NCI-H2029 treated with DMSO at 0.1 percent for 48 hours (cell line): ENCODE measurements around the gene ILDR1.

Experiments used
- DNase-seq: peaks from one replicate; lab custom pipeline; 2025; lab: John Stamatoyannopoulos, UW

The ILDR1 gene

GRCh38 chr3:122014741-122015140 lies 7.3 kb downstream of the ILDR1 start:
- no peak for DNase-seq

GRCh38 chr3:122013448-122013925 lies 8.6 kb downstream of the ILDR1 start:
- no peak for DNase-seq

- DNase-seq, result no peak
Measured at GRCh38 chr3:122012821-122013220, 9.2 kb downstream of the ILDR1 start.

- no peak for DNase-seq
Measured at GRCh38 chr3:122011396-122011795, 10.7 kb downstream of the ILDR1 start.

GRCh38 chr3:122010506-122010905 lies 11.5 kb downstream of the ILDR1 start:
- DNase-seq, result no peak

- no peak for DNase-seq
Measured at GRCh38 chr3:122008166-122008565, 13.9 kb downstream of the ILDR1 start.

- DNase-seq, result no peak
Measured at GRCh38 chr3:122006267-122006666, 15.8 kb downstream of the ILDR1 start.

GRCh38 chr3:122004991-122005565 lies 17.0 kb downstream of the ILDR1 start:
- no peak for DNase-seq

GRCh38 chr3:122004107-122004506 lies 17.9 kb downstream of the ILDR1 start:
- DNase-seq, result peak; percentile 78

- no peak for DNase-seq
Measured at GRCh38 chr3:122003606-122004005, 18.4 kb downstream of the ILDR1 start.

GRCh38 chr3:122003112-122003511 lies 18.9 kb downstream of the ILDR1 start:
- no peak for DNase-seq

- no peak for DNase-seq
Measured at GRCh38 chr3:122002611-122003010, 19.4 kb downstream of the ILDR1 start.

GRCh38 chr3:122001892-122002291 lies 20.2 kb downstream of the ILDR1 start:
- no peak for DNase-seq

- no peak for DNase-seq
Measured at GRCh38 chr3:122000936-122001605, 21.0 kb downstream of the ILDR1 start.

GRCh38 chr3:121999931-122000330 lies 22.1 kb downstream of the ILDR1 start:
- DNase-seq, result no peak

GRCh38 chr3:121998611-121999473 lies 23.2 kb downstream of the ILDR1 start:
- DNase-seq, result no peak

GRCh38 chr3:121998030-121998580 lies 23.9 kb downstream of the ILDR1 start:
- no peak for DNase-seq

- no peak for DNase-seq
Measured at GRCh38 chr3:121997372-121997771, 24.7 kb downstream of the ILDR1 start.

GRCh38 chr3:121996441-121996840 lies 25.6 kb downstream of the ILDR1 start:
- no peak for DNase-seq

GRCh38 chr3:121995161-121996137 lies 26.6 kb downstream of the ILDR1 start:
- peak; percentile 54 for DNase-seq

- no peak for DNase-seq
Measured at GRCh38 chr3:121994551-121994950, 27.5 kb downstream of the ILDR1 start.
